Cardiac muscle cell (in vitro differentiated cells and primary cell): ENCODE results near the gene LRFN4. TPM values are rescaled to one million over a fixed set of nuclear protein-coding genes. Genes with fewer than 3 reads are reported as not detected.

Experiments
- DNase-seq, 2 donors: peaks; one replicate each; pipeline versions ENCODE4 v3.0.0 to v3.0.0-alpha.2; 2010 to 2017; ENCODE audit warnings: low read depth in 1 of 2, low spot score in 1 of 2
- H3K27ac ChIP-seq: fragments of 200-600 bp; sonication (generic); 2 replicates; pipeline ENCODE4 v1.5.1; 2016
- H3K27me3 ChIP-seq: fragments of 200-600 bp; sonication (generic); 2 replicates; pipeline ENCODE4 v1.6.0; 2016; ENCODE audit warnings: control low read depth
- H3K36me3 ChIP-seq: fragments of 200-600 bp; sonication (generic); 2 replicates; pipeline ENCODE4 v1.5.1; 2016; ENCODE audit warnings: control low read depth
- H3K4me1 ChIP-seq: fragments of 200-600 bp; sonication (generic); 2 replicates; pipeline ENCODE4 v1.8.1; 2017; ENCODE audit warnings: low read depth, mild to moderate bottlenecking, mixed run types
- H3K4me3 ChIP-seq: fragments of 200-600 bp; sonication (generic); 2 replicates; pipeline ENCODE4 v1.5.1; 2016; ENCODE audit warnings: mild to moderate bottlenecking
- H3K9me3 ChIP-seq: fragments of 200-600 bp; sonication (generic); 2 replicates; pipeline ENCODE4 v1.5.1; 2017; ENCODE audit warnings: low read depth, mild to moderate bottlenecking, control low read depth
- CTCF ChIP-seq: IDR thresholded peaks from 2 replicates; pipeline ENCODE4 v1.5.1; 2012; ENCODE audit warnings: low read depth, mild to moderate bottlenecking, low read length
- polyA plus RNA-seq: library from polyadenylated mRNA; unstranded; fragments of >200 nt; fragmentation: Nextera tagmentation; extraction: Ambion mirVana; gene quantifications from 2 replicates; pipeline ENCODE4 v1.2.1, GENCODE V29; 2016
- total RNA-seq: library from RNA; depleted of rRNA; stranded (reverse); fragments of >200 nt; gene quantifications from 2 replicates; pipeline ENCODE4 v1.2.3, GENCODE V29; 2016

The LRFN4 gene
- total and polyA plus RNA-seq, 2 experiments from 2014 or later, result 41.6 to 50.4 TPM

- Histone ChIP-seq H3K27ac (peak within 1 kb of the TSS; percentile 95), H3K4me1 (peaks cover 11% of the 10 kb centered on the region), H3K36me3 (peaks cover 5% of the 10 kb centered on the region), H3K9me3 (no peaks in the 10 kb centered on the region), H3K4me3 (peak within 1 kb of the TSS; percentile 77), H3K27me3 (no peaks in the 10 kb centered on the region)
- DNase-seq, result peak; percentile 92 to 93
- no peak for TF ChIP-seq CTCF
Observed at GRCh38 chr11:66842896-66843775, 13.7 kb upstream of the LRFN4 start, which contains the start of gene RCE1. Gene RCE1 (plus strand): TSS chr11:66843441. CDS start chr11:66843456, 15 bp downstream.

GRCh38 chr11:66843776-66844495, 12.9 kb upstream of the LRFN4 start:
- Histone ChIP-seq H3K36me3 (peaks cover 5% of the 10 kb centered on the region), H3K4me3 (peak overlapping the region; percentile 77), H3K9me3 (no peaks in the 10 kb centered on the region), H3K27me3 (no peaks in the 10 kb centered on the region), H3K4me1 (peaks cover 11% of the 10 kb centered on the region), H3K27ac (peak overlapping the region; percentile 95)
- no peak for DNase-seq
- TF ChIP-seq CTCF, result no peak

- Histone ChIP-seq H3K4me3 (no peak overlapping the region), H3K36me3 (peaks cover 5% of the 10 kb centered on the region)
Observed at GRCh38 chr11:66844496-66845142, 12.2 kb upstream of the LRFN4 start.

GRCh38 chr11:66845143-66845875, 11.6 kb upstream of the LRFN4 start:
- Histone ChIP-seq H3K36me3 (peaks cover 5% of the 10 kb centered on the region), H3K9me3 (no peaks in the 10 kb centered on the region), H3K4me3 (no peak overlapping the region), H3K27me3 (no peaks in the 10 kb centered on the region), H3K4me1 (peaks cover 11% of the 10 kb centered on the region), H3K27ac (no peak overlapping the region)
- DNase-seq, result no peak
- no peak for TF ChIP-seq CTCF

More at GRCh38 chr11:66844496-66845142, 12.2 kb upstream of the LRFN4 start:
- TF ChIP-seq CTCF, result no peak
- H3K27me3 ChIP-seq, result no peaks in the 10 kb centered on the region
- DNase-seq, result no peak
- no peak overlapping the region for H3K27ac ChIP-seq
- H3K9me3 ChIP-seq, result no peaks in the 10 kb centered on the region
- H3K4me1 ChIP-seq, result peaks cover 11% of the 10 kb centered on the region

- no peak for TF ChIP-seq CTCF
- DNase-seq, result no peak
- H3K36me3 ChIP-seq, result peaks cover 5% of the 10 kb centered on the region
Observed at GRCh38 chr11:66845876-66846212, 11.0 kb upstream of the LRFN4 start.

More at GRCh38 chr11:66845876-66846212, 11.0 kb upstream of the LRFN4 start:
- Histone ChIP-seq H3K27me3 (no peaks in the 10 kb centered on the region), H3K9me3 (no peaks in the 10 kb centered on the region), H3K27ac (no peak overlapping the region), H3K4me3 (no peak overlapping the region), H3K4me1 (peaks cover 11% of the 10 kb centered on the region)
